DOHH2 (cell line): ENCODE data around the gene ALPL.

Experiments
- EZH2phosphoT487 ChIP-seq: fragments of 200-600 bp; sonication (generic); IDR thresholded peaks from 2 replicates; pipeline ENCODE4 v1.6.1; 2017; ENCODE audit warnings: borderline replicate concordance, mild to moderate bottlenecking, antibody characterized with exemption, low read length, moderate library complexity, mixed read lengths
- TF ChIP-seq, protein P1 (sequence below): fragments of 200-600 bp; sonication (generic); IDR thresholded peaks from one replicate; pipeline ENCODE4 v1.5.1; 2014; ENCODE audit warnings: antibody characterized with exemption, mild to moderate bottlenecking, low read depth, low read length; ENCODE audit not compliant: poor library complexity, severe bottlenecking

DNA sequence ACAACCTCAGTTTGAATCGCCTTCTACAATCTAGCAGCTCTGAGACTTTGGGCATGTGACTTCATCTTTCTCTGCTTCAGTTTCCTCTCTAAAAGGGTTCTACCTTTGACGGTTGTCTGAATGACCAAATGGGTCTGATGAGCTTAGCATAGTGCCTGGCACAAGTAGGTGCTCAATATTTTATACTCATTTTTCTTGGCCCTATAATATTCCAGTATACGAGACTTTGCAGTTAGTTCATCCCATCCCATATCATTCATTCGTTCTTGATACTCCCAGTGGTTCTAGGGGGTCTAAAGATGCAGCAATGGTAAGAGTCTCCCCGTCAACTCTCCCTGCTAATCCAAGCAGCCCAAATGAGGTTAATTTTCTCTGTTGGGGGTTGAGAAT is 67.6 kb downstream of the ALPL start:
- TF ChIP-seq, protein P1, sequence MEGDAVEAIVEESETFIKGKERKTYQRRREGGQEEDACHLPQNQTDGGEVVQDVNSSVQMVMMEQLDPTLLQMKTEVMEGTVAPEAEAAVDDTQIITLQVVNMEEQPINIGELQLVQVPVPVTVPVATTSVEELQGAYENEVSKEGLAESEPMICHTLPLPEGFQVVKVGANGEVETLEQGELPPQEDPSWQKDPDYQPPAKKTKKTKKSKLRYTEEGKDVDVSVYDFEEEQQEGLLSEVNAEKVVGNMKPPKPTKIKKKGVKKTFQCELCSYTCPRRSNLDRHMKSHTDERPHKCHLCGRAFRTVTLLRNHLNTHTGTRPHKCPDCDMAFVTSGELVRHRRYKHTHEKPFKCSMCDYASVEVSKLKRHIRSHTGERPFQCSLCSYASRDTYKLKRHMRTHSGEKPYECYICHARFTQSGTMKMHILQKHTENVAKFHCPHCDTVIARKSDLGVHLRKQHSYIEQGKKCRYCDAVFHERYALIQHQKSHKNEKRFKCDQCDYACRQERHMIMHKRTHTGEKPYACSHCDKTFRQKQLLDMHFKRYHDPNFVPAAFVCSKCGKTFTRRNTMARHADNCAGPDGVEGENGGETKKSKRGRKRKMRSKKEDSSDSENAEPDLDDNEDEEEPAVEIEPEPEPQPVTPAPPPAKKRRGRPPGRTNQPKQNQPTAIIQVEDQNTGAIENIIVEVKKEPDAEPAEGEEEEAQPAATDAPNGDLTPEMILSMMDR, result no peak
- no peak for TF ChIP-seq EZH2phosphoT487
